Liver (tissue), 3 donors: ENCODE data around the gene RAPGEF2.

Experiments
- CTCF ChIP-seq: fragments of 150-350 bp; IDR thresholded peaks from 2 replicates; pipeline ENCODE4 v1.5.1; 2017; ENCODE audit warnings: improper control_type of control experiment, low read depth, low read length; ENCODE audit not compliant: missing input control
- NR2F2 ChIP-seq: IDR thresholded peaks from 2 replicates; pipeline ENCODE4 v1.6.1; 2016; ENCODE audit warnings: antibody characterized with exemption
- RAD21 ChIP-seq, 2 donors: IDR thresholded peaks; 2 replicates each; pipeline ENCODE4 v1.6.1; 2016; ENCODE audit warnings: antibody characterized with exemption in 2 of 2, mild to moderate bottlenecking in 2 of 2
- donor health status: healthy.
- donor health status: healthy.

GRCh38 chr4:159071178-159071968, 31.5 kb upstream of the RAPGEF2 start:
- TF ChIP-seq RAD21 (IDR thresholded peaks at IDR 0.05) (no peak), NR2F2 (no peak), CTCF (no peak)
